PFSK-1 (cell line): ENCODE measurements around the gene MYH10.

ENCODE experiments used
- FOXP2 ChIP-seq: optimal IDR thresholded peaks from 2 replicates; pipeline ENCODE3; 2011; ENCODE audit warnings: borderline replicate concordance, control low read depth, inconsistent platforms; ENCODE audit not compliant: insufficient read depth; ENCODE audit errors: extremely low read length, extremely low read depth
- POLR2AphosphoS5 ChIP-seq: IDR thresholded peaks from 2 replicates; pipeline ENCODE4 v1.6.1; 2012; ENCODE audit warnings: low read depth, mild to moderate bottlenecking, control low read depth, low read length, moderate library complexity
- REST ChIP-seq, 2 experiments: IDR thresholded peaks; 2 replicates each; pipeline versions ENCODE4 v1.6.1 to v1.8.0; 2011 to 2012; ENCODE audit warnings: low read depth in 2 of 2, low read length in 2 of 2, control low read depth in 1 of 2, inconsistent platforms in 1 of 2, mild to moderate bottlenecking in 1 of 2, moderate library complexity in 1 of 2; ENCODE audit not compliant: insufficient read depth in 1 of 2
- SIN3A ChIP-seq: IDR thresholded peaks from 2 replicates; pipeline ENCODE4 v1.6.1; 2012; ENCODE audit warnings: mild to moderate bottlenecking, low read length, moderate library complexity, borderline replicate concordance; ENCODE audit not compliant: insufficient read depth
- TAF1 ChIP-seq: IDR thresholded peaks from 2 replicates; pipeline ENCODE4 v1.6.1; 2012; ENCODE audit warnings: low read length, control low read depth, borderline replicate concordance; ENCODE audit not compliant: insufficient read depth

- TF ChIP-seq TAF1 (no peak), POLR2AphosphoS5 (no peak), SIN3A (no peak), FOXP2 (no peak), REST (IDR thresholded peaks at IDR 0.05; ENCODE audit: insufficient read depth in 1 of 2, low read depth in 2 of 2, low read length in 2 of 2) (no peak)
Observed at GRCh38 chr17:8632061-8632460, 1.5 kb upstream of the MYH10 start.
